ENCODE data around the gene PCDHGA3. TPM values are rescaled to one million over a fixed set of nuclear protein-coding genes. Genes with fewer than 3 reads are reported as not detected.
A peak's percentile ranks its signal among the peaks of the same experiment; 100 is the strongest.
"Not testable (repeated sequence)": the region's sequence is repeated elsewhere in the genome, so short reads cannot be mapped to it uniquely, and the experiment has no call there.

PCDHGA3 gene
- polyA plus RNA-seq (ENCODE audit: insufficient read length in 10 of 10) = 1 to 10 TPM; 1.2 to 1.7 (median 1.4) TPM
- long read RNA-seq, donor 1 = 0 reads
- long read RNA-seq, donor 2 = 0 reads
- long read RNA-seq, donor 3 = 0 reads
- long read RNA-seq, donor 4 = 0 reads
- long read RNA-seq, donor 5, partial matches to known transcripts = 0 of 1 reads
- long read RNA-seq, donor 5, other reads (novel, unspliced or antisense) = 0 of 1 reads
- long read RNA-seq, donor 6 = 0 reads
- long read RNA-seq, donor 7, partial matches to known transcripts = 0 of 1 reads
- long read RNA-seq, donor 7, other reads (novel, unspliced or antisense) = 0 of 1 reads
- long read RNA-seq, donor 8 = 0 reads
- long read RNA-seq, donor 9 = 0 reads

DNA sequence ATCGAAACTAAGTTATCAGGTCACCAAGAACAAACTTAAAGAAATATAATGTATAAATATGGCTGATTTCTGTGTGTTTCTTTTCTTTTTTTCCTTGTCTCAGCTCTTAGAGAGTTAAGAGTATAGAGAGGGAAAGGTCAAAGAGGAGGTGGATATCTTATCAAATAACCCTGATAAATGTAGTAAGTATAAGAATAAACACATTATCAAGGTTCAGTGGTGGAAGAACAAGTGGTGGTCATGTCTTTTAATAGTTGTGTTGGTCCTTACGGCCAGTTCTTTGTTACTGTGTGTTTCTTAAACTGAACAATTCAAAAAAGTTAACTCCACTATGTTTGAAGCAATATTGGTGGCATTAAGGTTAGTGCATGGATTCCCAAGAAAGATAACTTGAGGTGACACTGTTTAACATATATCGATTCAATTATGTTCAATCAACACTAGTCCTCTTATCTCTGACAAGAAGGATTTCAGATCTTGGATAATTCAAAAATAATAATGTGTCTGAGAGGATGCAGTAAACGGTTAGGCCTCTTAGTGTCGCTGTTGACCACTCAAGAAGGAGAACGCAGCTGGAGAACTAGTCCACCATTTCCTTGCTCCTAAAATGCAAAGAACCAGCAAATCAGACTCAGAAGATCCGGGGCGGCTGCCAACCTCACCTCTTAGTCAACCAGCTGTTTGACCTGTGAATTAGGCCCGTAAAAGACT is at the start of gene PCDHGA3:
Gene PCDHGA3, plus strand, starts transcription at position 588 of the 711 bp plus-strand sequence. CDS start 205 bp downstream, outside the sequence.
- peak in 1 of 3 donors; percentile 14 for DNase-seq

DNA sequence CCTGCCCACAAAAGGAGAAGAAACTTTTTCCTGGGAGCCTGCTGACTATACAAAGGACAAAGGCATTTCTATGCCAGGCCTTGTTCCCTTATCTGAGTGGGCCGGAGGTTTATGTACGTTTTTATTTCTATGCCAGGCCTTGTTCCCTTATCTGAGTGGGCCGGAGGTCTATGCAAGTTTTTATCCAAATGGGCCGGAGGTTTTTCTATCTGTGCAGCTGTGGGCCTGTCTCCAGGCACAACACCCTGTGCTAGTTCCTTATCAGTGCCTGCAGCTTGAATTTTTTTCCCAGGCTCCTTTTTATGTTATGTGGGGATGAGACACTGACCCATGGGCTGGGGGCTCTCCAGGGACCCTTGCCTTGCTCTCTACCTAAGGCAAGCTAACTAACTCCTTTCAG is 45.3 kb upstream of the PCDHGA3 start:
- no peak for DNase-seq

DNA sequence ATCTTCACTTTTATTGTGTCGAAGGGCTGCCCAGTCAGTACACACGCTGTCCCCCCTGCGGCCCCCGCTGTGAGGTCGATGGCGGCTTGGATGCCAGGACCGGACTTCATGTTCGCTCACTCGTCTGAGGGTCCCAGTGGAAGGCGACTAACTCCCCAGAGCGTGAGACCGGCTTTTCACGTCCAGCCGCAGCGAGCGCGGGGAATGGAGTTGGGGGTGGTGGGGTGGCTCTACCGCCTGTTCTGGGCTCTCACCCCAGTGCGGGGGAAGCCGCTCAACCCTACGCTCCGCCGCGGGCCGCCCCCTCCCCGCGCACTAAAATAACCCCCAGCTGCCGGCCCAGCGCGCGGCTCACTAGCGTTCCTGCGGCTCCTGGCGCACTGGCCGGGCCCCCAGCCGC is 39.9 kb upstream of the PCDHGA3 start, which contains the start of gene SLC25A2:
Gene SLC25A2, minus strand, starts transcription at position 294 of the 400 bp plus-strand sequence. Its CDS starts 184 bp downstream, at position 110.
- DNase-seq = no peak

DNA sequence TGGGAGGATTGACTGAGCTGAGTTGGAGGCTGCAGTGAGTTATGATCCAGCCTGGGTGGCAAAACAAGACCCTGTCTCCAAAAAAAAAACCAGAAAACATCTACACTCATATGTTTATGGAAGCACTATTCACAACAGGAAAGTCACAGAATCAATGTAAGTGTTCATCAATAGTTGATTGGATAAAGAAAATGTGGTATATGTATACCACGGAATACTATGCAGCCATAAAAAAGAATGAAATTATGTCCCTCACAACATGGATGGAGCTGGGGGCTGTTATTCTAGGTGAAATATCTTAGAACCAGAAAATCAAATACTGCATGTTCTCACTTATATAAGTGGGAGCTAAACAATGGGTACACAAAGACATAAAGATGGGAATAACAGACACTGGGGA is 37.0 kb upstream of the PCDHGA3 start:
- no peak for DNase-seq

DNA sequence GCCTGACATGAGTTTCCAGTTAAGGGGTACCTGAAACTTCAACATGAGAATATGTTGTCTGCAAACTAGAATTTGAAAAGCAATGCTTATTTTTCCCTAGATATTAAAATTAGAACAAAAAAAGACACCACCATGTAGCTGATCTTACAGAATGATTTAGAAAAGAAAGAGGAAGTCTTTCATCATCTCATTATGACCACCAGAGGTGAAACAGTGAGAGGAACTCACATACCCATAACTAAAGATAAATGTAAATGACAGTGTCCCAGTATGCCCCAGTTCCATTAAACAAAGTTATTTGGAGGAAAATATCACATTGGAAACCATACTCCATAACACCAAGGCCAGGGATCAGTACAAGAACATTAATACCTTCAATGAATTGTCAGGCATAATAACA is 29.9 kb upstream of the PCDHGA3 start:
- DNase-seq = no peak

DNA sequence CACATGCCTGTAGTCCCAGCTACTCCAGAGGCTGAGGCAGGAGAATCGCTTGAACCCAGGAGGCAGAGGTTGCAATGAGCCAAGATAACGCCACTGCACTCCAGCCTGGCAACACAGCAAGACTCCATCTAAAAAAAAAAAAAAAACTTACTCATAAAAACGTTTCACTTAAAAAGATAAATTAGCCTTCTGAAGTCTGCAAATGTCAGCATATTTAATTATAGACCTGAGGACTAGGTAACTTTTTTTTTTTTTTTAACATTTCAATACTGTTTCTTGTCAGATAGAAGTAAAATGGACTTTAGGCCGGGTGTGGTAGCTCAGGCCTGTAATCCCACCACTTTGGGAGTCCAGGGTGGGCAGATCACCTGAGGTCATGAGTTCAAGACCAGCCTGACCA is 26.7 kb upstream of the PCDHGA3 start:
- not testable (repeated sequence) for DNase-seq

DNA sequence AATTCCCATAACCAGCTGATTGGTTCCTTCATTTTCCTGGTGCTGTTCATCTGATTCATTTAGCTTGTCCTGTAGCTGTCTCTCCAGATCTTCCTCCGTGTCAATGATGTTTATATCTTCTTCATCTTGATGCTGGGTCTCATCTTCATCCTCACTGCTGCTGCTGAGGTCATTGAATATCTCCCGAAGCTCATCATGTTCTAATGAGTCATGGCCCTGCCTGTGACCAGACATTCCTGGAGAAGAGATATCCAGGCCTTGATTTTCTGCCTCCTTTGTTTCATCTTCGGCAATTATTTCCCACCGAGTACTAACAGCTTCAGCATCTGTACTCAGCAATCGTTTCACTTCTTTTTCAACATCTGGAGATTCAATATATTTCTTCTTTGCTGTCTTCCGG is 24.4 kb upstream of the PCDHGA3 start:
- DNase-seq = no peak

DNA sequence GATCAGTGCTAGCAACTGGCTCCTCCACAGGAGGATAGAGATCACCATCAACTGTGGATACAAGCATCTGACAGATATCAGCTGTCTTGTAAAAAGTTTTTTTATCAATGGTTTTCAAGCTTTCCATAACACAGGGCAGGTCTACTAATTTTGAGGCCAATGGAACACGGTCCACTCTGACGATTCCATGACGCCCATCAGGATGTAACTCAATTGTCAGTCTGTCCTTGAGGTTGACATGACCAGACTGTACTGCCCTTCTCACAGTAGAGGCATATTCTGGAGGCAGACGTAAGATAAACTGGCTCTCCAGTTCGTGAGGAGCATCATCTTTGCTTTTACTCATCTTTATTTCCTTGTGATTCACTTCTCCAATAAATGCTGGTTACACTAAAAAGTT is 23.9 kb upstream of the PCDHGA3 start:
- no peak for DNase-seq

DNA sequence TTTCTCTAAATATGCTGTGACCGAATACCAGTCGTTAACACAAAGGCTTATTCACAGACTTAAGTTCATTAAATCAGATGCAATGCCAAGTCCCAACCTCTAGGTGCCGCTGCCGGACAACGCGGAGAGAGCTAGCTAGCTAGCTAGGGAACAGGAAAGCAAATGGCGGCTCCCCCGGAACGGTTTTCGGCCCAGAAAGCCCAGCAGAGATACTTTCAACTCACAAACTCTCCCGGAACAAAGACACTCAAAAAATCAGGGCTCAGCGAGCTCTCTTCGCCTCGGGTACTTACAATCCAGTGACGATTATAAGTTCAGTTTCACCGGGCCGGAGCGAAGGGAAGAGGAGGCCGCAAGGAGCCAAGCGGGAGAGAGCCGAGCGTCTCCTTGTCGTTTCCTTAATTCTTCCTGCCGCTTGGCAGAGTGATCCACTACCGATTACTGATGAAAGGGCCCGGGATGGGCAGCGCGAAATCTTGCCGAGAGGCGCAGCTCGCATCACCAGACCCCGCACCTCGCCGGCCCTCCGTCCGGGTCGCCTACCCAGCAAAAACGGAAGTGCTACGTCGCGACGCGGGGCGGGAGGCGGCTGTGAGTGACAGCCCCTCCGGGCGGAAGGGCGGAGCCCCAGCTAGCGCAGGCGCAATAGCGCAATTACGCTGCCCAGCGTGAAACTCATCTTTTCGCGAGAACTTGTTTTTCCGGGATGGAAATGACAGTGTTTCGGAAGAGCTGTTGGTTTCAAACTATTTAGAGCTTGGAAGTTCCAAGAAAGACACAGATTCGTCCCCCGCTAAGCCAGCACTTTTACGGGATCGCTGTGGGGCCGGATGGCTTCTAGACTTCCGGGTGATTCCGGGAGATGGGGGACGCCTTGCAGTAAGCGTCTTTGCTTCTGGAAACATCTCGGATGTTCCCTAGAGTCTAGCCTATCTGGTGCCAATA is 23.1 kb upstream of the PCDHGA3 start, which contains the start of gene TAF7:
Gene TAF7, minus strand, starts transcription at position 560 of the 945 bp plus-strand sequence. CDS start 740 bp downstream, outside the sequence.
- DNase-seq = peak; percentile 91 to 97 (median 96)

DNA sequence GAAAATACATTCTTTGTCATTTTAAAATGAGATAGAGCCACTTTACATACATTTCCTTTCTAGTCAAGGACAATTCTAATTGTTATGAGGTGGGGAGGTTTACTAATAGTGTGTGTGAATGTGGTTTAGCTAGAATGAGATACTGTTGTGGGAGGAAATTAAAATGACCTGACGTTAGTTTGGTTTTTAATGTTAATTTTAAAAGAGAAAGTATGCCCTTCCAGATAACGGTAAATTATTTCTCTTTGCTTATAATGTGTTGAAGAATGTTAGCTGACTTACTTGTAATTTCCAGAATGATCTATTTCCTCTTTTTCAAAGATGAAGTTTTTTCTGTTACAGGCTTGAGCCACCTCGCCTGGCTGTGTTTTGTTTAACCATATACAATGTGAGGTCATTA is 21.4 kb upstream of the PCDHGA3 start:
- no peak for DNase-seq

DNA sequence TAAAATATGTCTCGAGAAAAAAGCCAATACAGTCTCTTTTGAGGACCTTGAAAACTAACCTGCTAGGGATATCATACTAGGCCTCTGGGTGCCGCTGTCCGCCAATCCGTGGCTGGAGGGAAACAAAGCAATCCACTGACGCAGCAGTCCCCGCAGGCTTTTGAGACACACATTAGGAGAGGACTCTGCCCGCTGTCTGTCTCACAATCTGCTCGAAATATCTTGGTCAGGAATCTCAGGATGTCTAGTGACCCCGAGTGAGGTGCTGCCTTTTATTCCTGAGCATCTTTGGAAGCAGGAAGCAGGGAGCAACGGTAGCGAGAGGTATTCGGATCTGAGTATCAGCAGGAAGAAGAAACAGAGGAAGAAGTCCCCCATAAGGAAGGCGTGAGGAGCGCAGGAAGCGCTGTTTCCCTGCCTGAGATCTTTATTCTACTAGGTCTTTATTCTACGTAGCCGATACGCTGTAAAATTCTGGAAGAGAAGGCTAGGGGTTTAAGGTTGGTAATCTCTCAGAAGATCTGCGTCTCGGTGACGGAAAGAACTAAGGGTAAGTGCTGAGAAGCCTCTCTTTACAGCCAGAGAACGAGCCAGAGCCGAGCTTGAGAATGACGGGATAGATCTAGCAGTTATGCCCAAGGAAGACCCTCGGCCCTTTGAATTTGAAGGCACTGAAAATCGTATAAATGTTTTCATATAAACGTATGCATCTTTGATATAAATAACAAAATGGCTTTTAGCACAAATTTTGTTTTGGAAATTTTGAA is 17.4 kb upstream of the PCDHGA3 start:
- peak; percentile 37 to 53 (median 45) for DNase-seq

DNA sequence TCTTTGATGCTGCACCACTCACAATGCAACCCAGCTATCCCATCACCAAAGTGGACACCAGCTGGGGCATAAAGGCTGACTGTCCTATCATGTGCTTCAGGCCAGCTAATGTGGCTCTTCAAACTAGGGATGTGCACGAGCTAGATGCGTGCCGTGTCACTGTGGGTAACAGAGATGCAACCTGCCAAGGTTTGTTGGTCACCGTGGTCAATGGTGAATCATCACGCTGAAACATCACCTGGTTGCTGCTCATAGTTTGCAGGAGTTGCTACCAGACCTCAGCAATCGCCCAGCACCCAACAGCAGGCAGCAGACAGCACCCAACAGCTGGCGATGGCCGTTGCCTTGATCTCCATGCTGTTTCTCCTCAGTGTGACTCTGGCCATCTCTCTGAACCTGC is 15.4 kb upstream of the PCDHGA3 start:
- no peak for DNase-seq

DNA sequence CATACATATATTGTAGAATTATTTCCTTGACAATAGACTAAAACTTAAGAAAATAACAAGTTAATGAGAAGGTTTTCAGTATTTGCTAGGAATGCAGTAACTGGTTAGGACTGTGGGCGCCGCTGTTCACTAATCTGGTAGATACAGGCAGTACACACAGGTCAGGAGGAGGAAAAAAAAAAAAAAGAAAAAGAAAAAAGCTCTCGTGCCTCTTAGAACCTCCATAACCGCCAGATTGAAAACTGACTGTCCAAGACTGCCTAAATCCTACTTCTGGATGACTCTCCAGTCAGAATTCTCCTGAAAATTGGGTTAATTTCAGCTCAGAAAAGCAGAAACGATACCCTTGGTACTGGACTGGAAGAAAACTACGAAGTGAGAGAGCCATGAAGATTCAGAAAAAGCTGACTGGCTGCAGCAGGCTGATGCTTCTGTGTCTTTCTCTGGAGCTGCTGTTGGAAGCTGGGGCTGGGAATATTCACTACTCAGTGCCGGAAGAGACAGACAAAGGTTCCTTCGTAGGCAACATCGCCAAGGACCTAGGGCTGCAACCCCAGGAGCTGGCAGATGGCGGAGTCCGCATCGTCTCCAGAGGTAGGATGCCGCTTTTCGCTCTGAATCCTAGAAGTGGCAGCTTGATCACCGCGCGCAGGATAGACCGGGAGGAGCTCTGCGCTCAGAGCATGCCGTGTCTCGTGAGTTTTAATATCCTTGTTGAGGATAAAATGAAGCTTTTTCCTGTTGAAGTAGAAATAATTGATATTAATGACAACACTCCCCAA is 13.1 kb upstream of the PCDHGA3 start, which contains the start of gene PCDHGA1:
Gene PCDHGA1, plus strand, starts transcription at position 216 of the 782 bp plus-strand sequence.
- no peak for DNase-seq

DNA sequence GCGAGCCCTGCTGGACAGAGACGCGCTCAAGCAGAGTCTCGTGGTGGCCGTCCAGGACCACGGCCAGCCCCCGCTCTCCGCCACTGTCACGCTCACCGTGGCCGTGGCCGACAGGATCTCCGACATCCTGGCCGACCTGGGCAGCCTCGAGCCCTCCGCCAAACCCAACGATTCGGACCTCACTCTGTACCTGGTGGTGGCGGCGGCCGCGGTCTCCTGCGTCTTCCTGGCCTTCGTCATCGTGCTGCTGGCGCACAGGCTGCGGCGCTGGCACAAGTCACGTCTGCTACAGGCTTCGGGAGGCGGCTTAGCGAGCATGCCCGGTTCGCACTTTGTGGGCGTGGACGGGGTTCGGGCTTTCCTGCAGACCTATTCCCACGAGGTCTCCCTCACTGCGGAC is 11.1 kb upstream of the PCDHGA3 start:
- DNase-seq = not testable (repeated sequence)

DNA sequence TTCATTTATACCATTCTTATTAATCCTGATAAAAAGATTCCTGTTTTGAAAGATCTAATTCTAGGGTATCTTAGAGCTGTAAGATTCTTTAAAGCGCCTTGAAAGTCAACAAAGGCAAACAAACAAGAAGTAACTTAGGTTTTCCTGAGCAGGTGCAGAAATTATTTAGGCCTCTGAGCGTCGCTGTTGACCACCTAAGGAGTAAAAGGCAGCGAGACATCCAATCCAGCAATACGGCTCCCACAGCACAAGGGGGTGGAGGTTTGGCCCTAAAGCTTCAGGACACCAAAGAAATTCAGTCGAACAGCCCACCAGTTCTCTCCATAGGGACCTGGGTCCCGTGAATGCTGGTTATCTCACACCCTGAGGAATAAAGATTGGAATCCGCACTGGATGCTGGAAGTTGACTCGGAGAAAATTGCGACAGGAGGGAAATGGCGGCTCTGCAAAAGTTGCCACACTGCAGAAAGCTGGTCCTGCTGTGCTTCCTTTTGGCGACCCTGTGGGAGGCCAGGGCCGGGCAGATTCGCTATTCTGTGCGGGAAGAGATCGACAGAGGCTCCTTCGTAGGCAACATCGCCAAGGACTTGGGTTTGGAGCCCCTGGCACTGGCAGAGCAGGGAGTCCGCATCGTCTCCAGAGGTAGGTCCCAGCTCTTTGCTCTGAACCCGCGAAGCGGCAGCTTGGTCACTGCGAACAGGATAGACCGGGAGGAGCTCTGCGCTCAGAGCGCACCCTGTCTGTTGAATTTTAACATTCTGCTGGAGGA is 4.9 kb upstream of the PCDHGA3 start, which contains the start of gene PCDHGA2:
Gene PCDHGA2, plus strand, starts transcription at position 223 of the 769 bp plus-strand sequence.
- DNase-seq = peak; percentile 19 to 53 (median 34)

DNA sequence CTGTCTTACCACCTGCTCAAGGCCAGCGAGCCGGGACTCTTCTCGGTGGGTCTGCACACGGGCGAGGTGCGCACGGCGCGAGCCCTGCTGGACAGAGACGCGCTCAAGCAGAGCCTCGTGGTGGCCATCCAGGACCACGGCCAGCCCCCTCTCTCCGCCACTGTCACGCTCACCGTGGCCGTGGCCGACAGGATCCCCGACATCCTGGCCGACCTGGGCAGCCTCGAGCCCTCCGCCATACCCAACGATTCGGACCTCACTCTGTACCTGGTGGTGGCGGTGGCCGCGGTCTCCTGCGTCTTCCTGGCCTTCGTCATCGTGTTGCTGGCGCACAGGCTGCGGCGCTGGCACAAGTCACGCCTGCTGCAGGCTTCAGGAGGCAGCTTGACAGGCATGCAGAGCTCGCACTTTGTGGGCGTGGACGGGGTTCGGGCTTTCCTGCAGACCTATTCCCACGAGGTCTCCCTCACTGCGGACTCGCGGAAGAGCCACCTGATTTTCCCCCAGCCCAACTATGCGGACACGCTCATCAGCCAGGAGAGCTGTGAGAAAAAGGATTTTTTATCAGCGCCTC is 2.8 kb upstream of the PCDHGA3 start:
- DNase-seq = not testable (repeated sequence)

DNA sequence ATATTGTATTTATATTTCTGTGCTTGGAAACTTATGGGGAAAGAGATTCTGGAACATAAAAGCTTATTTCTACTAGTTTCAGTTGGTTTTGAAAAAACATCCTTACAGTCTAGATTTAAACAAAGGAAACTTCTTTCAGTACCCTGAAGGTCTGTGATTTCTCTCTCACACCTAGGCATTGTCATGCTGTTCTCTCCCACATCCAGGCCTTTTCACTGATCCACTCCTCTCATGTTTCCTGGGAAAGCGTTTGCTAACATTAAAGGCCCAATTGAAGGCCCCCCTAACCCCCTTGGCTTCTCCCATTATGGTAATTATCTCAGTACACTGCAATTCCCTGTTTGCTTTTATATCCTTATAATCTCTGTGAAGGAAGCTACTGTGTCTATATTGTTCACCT is 856 bp upstream of the PCDHGA3 start:
- DNase-seq = no peak

DNA sequence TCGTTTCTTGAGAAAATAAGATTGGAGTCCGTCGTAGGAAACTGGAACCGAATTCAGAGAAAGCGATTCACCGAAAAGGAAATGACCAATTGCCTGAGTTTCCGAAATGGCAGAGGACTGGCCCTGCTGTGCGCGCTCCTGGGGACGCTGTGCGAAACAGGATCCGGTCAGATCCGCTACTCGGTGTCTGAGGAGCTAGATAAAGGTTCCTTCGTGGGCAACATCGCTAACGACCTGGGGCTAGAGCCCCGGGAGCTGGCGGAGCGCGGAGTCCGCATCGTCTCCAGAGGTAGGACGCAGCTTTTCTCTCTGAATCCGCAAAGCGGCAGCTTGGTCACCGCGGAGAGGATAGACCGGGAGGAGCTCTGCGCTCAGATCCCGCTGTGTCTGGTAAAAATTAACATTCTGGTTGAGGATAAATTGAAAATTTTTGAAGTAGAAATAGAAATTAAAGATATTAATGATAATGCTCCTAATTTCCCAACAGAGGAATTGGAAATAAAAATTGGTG is 379 bp downstream of the PCDHGA3 start:
- DNase-seq = peak in 1 of 3 donors; percentile 17
